GM12872 (cell line): ENCODE measurements around the gene CTNNA2.

Experiments
- TF ChIP-seq, protein P1 (sequence below): IDR thresholded peaks from 3 replicates; pipeline ENCODE4 v1.5.1; 2011; ENCODE audit warnings: low read depth, mild to moderate bottlenecking, low read length, moderate library complexity; ENCODE audit not compliant: insufficient read depth

Gene CTNNA2

DNA sequence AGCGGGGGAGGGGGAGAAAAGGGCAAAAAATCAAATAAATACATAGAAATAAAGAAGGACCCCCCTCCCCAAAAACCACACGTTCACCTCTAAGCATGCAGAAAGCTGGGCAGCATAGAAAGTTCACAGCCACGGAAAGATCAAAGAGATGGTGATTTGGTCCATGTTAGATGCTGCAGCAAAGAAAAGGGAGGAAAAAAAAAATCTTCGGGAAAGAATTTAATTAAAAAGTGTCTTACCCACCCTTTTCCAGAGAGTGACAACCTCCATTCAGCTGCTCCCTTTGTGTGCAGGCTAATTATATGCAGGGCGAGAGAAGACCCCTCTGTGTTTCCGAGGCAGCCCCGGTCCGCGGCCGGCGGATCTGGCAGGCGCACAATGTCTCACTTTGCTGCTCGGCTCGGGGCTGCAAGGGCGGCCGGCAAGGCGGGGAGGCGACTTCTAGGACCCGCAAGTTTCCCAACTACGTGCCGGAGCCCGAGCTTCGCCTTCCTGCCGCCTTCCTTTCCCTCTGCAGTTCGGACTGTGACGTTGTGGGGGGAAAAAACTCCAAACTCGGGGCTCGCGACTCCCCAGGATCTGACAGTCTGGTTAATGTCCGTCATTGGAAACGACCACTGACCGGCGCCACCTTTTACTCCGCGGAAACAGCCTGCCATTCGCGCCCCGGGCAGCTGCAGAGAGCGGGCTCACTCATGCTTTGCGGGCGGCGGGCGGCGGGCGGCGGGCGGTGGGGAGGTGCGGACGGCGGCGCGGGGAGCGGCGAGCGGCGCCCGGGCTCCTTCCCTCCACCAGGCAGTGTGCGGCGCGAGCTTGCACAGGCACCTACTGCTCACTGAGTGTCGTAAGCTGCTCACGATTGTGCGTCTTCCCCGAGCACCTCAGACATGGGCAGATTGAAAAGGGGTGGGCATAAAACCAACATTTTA, 791.3 kb downstream of the CTNNA2 start, which contains the start of gene LRRTM1:
Gene LRRTM1 (minus strand): TSS at position 844 of the 929 bp plus-strand sequence. CDS start 933 bp downstream, outside the sequence.
- TF ChIP-seq, protein P1, sequence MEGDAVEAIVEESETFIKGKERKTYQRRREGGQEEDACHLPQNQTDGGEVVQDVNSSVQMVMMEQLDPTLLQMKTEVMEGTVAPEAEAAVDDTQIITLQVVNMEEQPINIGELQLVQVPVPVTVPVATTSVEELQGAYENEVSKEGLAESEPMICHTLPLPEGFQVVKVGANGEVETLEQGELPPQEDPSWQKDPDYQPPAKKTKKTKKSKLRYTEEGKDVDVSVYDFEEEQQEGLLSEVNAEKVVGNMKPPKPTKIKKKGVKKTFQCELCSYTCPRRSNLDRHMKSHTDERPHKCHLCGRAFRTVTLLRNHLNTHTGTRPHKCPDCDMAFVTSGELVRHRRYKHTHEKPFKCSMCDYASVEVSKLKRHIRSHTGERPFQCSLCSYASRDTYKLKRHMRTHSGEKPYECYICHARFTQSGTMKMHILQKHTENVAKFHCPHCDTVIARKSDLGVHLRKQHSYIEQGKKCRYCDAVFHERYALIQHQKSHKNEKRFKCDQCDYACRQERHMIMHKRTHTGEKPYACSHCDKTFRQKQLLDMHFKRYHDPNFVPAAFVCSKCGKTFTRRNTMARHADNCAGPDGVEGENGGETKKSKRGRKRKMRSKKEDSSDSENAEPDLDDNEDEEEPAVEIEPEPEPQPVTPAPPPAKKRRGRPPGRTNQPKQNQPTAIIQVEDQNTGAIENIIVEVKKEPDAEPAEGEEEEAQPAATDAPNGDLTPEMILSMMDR, result no peak

DNA sequence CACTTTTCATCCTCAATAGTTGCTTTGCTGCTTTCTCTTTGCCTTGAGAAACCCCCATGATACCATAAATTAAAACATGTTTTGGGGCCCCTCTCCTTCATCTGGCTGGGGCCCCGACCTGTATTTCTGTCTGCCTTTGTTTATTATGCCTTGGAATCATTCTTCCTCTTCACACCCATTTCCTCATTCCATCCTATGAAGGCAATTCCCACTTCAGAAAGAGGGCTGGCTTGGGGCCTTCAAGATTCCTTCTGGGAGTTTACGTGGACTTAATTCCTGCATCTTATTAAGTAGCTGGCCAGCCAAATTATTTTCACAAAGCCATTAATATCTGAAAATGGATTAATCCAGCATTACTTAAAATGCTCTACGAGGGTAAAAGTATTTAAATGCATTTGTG, 798.5 kb downstream of the CTNNA2 start:
- TF ChIP-seq, protein P1, result no peak

DNA sequence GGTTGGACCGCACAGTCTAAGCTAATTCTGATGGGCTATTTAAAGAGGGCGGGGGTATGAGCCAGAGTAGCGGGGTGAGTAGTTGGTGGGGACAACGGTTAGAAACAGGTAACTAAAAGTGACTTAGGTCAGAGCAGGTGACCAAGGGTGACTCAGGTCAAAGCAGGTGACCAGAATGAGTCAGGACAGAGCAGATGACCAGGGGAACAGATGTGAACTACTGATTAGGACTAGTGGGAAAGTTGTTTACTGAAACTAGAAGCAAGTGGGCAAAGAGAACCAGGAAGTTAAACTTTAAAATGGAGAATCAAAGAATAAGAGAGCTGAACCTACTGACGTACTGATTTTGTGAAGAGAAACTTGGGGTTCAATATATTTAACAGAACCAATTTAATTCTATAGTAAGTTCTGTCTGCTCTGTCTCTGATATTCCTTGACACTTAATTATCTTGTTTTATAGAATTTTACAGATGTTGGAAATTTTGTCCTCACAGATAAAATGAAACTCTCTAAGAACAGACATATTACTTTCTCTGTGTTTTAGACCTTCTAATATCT, 799.5 kb downstream of the CTNNA2 start:
- TF ChIP-seq, protein P1, result no peak

DNA sequence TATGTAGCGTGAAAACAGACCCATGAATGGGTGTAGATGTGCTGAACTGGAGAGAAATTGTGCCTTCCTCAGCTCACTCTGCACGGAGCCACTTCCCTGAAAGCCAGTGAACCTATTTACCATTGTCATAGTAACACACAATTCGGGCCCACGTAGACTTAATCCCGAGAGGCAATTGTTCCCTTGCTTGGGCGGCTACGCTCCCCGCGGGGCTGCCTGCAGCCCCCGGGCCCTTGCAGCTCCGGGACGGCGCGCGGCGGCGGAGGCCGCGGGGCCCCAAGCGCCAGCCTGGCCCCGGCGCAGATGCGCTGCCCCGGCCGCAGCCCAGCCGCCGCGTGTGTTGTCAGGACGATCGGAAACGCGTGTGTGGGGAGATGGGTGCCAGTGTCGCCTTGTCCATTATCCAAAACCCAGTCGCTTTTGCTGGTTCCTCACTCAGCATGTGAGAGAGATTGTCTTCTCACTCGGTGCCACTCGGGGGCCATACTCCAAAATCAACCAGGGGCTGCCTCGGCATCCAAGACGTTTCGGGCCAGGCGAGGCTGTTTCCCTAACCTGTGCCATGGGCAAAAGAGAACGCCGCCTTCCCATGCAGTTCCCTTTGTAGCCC, 809.6 kb downstream of the CTNNA2 start:
- TF ChIP-seq, protein P1, result no peak

DNA sequence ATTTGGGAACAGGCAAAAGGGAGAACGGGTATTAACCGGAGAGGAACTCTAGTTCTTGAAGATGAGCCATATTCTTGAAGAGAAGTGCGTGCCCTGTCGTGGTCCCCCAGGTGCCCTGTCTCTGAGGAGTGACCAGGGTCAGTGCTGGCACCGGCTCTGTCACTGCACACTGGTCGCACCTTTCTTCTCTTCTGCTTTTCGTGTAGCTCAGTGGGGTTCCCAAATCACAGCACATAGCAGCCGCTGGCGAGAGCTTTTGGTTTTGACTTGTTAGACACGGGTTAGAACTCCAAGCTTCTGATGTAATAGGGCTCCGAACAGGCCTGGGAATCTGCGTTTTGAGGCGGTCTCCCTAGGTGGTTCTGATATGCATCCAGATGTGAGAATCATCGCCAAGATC, 810.1 kb downstream of the CTNNA2 start:
- TF ChIP-seq, protein P1, result no peak

DNA sequence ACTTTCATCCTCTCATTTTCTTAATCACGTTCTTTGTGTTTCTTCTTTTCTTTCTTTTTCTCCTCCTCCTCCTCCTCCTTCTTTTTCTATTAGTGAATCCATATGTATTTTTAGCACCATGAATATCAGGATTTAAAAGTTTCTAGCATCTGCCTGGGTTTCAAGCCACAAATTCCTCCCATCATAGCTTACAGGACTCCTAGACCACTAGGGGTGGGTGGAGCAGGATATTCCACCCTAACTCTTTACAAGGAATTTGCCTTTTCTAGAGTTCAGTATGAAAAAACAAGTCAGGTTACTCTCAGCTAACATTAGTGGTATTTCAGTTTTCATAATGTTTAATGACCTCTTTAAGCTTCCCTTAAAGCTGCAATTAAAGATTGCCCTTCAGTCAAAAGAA, 810.8 kb downstream of the CTNNA2 start:
- TF ChIP-seq, protein P1, result no peak

DNA sequence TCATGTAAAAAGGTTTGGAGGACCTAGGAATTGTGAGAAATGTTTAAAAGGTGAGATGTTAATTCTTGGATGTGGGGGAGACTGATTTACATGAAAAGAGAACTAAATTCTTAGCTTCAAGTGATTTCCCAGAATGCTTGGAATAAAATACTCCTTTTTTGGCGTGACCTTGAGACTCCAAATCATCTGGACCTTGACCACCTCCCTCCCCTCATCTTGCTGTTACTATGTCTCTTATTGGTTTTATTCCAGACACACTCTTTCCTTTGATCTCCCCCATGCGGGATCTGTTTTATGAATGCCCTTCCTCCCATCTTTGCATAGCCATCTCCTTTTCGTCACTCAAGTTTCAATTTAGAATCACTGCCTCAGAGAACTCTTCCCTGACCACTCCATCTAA, 811.7 kb downstream of the CTNNA2 start:
- TF ChIP-seq, protein P1, result no peak
